Transverse colon (tissue), 4 donors: ENCODE measurements around the gene SUN2. TPM values are rescaled to one million over a fixed set of nuclear protein-coding genes. Genes with fewer than 3 reads are reported as not detected.

Experiments used
- DNase-seq: peaks from one replicate; pipeline ENCODE4 v3.0.0-alpha.2; 2019
- H3K27ac ChIP-seq, 4 donors: fragments of 200-600 bp; sonication (generic); 2 replicates each; pipeline ENCODE4 v1.5.1; 2016 to 2018; ENCODE audit warnings: inconsistent platforms in 4 of 4
- H3K27me3 ChIP-seq: fragments of 200-600 bp; sonication (generic); 2 replicates; pipeline ENCODE4 v1.5.1; 2017; ENCODE audit warnings: inconsistent platforms
- H3K36me3 ChIP-seq, 4 donors: fragments of 200-600 bp; sonication (generic); 2 replicates each; pipeline ENCODE4 v1.5.1; 2017 to 2019; ENCODE audit warnings: inconsistent platforms in 4 of 4
- H3K4me1 ChIP-seq, 4 donors: fragments of 200-600 bp; sonication (generic); 2 replicates each; pipeline ENCODE4 v1.5.1; 2017 to 2020; ENCODE audit warnings: inconsistent platforms in 4 of 4
- H3K4me3 ChIP-seq, 4 donors: fragments of 200-600 bp; sonication (generic); 1 replicate in 1 of 4; 2 replicates in 3 of 4; pipeline versions ENCODE4 v1.5.1 to v1.6.1; 2017 to 2019; ENCODE audit warnings: inconsistent platforms in 4 of 4
- H3K9me3 ChIP-seq, 2 donors: fragments of 200-600 bp; sonication (generic); 2 replicates each; pipeline ENCODE4 v1.5.1; 2017 to 2019; ENCODE audit warnings: inconsistent platforms in 2 of 2
- EP300 ChIP-seq: sonication (generic); formaldehyde crosslinking; IDR thresholded peaks from one replicate; pipeline ENCODE4 v1.6.1; 2017; ENCODE audit warnings: antibody characterized with exemption, low read depth
- POLR2A ChIP-seq: fragments of 450-650 bp; IDR thresholded peaks from one replicate; pipeline ENCODE4 v1.6.1; 2016; ENCODE audit warnings: antibody characterized with exemption, mild to moderate bottlenecking, moderate library complexity
- POLR2AphosphoS5 ChIP-seq, 3 donors: sonication (generic); formaldehyde crosslinking; IDR thresholded peaks; one replicate each; pipeline ENCODE4 v1.6.1; 2016; ENCODE audit warnings: antibody characterized with exemption in 3 of 3
- WGBS, 2 donors: methylation state at CpG; one replicate each; pipeline ENCODE4 v1.1.5; 2018; ENCODE audit warnings: low coverage in 1 of 2; 5-methylcytosine and 5-hydroxymethylcytosine counted together
- in situ Hi-C, 4 donors: fragments of 200-750 bp; cut with MboI; loops; one replicate each; pipeline versions ENCODE4 v1.15.0 to v1.15.1; 2017; ENCODE audit warnings: low sequenced_read_pairs in 3 of 4, low pct_ligation_motif_present in 1 of 4, low pct_unique_long_range_greater_than_20kb in 1 of 4
- intact Hi-C: fragments of 100-400 bp; cut with DNase I; formaldehyde crosslinking; loops from one replicate; pipeline ENCODE4 v1.15.1; 2023; ENCODE audit warnings: low total_unique reads
- total RNA-seq, 4 donors: library from RNA; depleted of rRNA; stranded (reverse); fragments of >200 nt; gene quantifications; one replicate each; pipeline ENCODE4 v1.1.0, GENCODE V29; 2016
- TF ChIP-seq, protein P1 (sequence below), 5 experiments: fragments of 200-600 bp in 3 of 5; fragments of 450-650 bp in 2 of 5; sonication (generic) in 3 of 5; IDR thresholded peaks; 1 replicate in 2 of 5; 2 replicates in 3 of 5; pipeline ENCODE4 v1.5.1; 2016 to 2017; ENCODE audit warnings: antibody characterized with exemption in 5 of 5, inconsistent platforms in 3 of 5, mild to moderate bottlenecking in 2 of 5, moderate library complexity in 1 of 5

SUN2 gene
- total RNA-seq, 4 donors from 2014 or later = 168 to 523 (median 216) TPM

DNA sequence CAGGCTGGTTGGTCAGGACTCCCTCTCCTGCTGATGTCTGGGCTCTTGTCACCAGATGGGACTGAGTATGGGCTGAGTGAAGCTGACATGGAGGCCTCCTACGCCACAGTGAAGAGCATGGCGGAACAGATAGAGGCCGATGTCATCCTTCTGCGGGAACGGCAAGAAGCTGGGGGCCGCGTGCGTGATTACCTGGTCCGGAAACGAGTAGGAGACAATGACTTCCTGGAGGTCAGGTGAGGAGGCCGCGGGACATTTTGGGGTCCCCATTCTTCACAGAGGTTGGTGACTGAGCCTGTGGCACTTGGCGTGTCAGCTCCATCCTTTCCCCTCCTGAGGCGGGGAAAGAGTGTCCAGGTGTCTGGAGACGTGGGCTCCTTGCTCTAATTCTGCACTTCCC is 39.9 kb downstream of the SUN2 start:
- Histone ChIP-seq H3K27me3 (no peaks in the 10 kb centered on the region), H3K4me1 (peaks cover 0 to 22% (median 7%) of the 10 kb centered on the region in 4 donors), H3K27ac (no peak overlapping the region), H3K4me3 (no peak overlapping the region), H3K36me3 (peaks cover 0 to 20% (median 7%) of the 10 kb centered on the region in 4 donors), H3K9me3 (no peaks in the 10 kb centered on the region)
- TF ChIP-seq POLR2AphosphoS5 (IDR thresholded peaks at IDR 0.05) (no peak), EP300 (no peak)
- WGBS, 2 donors = 93% methylated on average over 15 of the region's 15 CpGs; no CpG with 5 or more reads in 1 of the 2 donors
- intact Hi-C loops = no loop called here
- in situ Hi-C loops = no loop called here
- DNase-seq = no peak

DNA sequence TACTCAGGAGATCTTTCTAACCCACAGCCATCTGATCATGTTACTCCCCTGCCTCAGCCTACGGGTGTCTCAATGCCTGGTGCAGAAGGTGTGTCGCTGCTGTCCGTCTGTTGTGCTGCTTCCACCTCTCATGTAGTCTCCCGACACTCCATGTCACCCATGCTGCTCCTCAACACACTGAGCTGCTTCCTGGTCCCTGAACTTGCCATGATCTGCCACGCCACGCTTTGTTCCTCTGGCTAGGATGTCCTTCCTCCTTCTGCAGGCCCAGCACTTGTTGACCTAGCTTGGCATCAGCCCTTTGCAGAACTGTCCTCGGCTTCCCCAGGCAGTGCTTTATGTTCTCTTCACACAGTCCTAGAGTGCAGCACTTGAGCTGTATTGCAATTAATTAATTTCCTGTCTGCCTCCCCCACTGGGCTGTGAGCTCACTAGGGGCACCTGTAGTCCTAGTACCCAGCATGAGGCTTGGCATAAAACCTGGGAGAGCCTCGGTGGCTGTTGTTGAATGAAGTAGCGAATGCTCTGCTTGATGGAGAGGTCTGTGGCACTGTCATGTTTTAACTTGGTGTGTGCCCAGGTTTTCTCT is 40.5 kb downstream of the SUN2 start:
- H3K4me3 ChIP-seq = no peak overlapping the region
- intact Hi-C loops (no loop called here), in situ Hi-C loops (no loop called here)
- TF ChIP-seq, protein P1, sequence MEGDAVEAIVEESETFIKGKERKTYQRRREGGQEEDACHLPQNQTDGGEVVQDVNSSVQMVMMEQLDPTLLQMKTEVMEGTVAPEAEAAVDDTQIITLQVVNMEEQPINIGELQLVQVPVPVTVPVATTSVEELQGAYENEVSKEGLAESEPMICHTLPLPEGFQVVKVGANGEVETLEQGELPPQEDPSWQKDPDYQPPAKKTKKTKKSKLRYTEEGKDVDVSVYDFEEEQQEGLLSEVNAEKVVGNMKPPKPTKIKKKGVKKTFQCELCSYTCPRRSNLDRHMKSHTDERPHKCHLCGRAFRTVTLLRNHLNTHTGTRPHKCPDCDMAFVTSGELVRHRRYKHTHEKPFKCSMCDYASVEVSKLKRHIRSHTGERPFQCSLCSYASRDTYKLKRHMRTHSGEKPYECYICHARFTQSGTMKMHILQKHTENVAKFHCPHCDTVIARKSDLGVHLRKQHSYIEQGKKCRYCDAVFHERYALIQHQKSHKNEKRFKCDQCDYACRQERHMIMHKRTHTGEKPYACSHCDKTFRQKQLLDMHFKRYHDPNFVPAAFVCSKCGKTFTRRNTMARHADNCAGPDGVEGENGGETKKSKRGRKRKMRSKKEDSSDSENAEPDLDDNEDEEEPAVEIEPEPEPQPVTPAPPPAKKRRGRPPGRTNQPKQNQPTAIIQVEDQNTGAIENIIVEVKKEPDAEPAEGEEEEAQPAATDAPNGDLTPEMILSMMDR (IDR thresholded peaks at IDR 0.05) = no peak
- TF ChIP-seq EP300 = no peak
- no peak for TF ChIP-seq POLR2AphosphoS5 (IDR thresholded peaks at IDR 0.05)
- TF ChIP-seq POLR2A = no peak
- 92 to 100% methylated on average over 1 to 9 of the region's 9 CpGs for WGBS, 2 donors
- H3K9me3 ChIP-seq = no peaks in the 10 kb centered on the region
- H3K4me1 ChIP-seq = peaks cover 0 to 22% (median 7%) of the 10 kb centered on the region in 4 donors
- H3K27ac ChIP-seq = no peak overlapping the region
- H3K27me3 ChIP-seq = no peaks in the 10 kb centered on the region
- peaks cover 0 to 20% (median 7%) of the 10 kb centered on the region in 4 donors for H3K36me3 ChIP-seq
- no peak for DNase-seq

DNA sequence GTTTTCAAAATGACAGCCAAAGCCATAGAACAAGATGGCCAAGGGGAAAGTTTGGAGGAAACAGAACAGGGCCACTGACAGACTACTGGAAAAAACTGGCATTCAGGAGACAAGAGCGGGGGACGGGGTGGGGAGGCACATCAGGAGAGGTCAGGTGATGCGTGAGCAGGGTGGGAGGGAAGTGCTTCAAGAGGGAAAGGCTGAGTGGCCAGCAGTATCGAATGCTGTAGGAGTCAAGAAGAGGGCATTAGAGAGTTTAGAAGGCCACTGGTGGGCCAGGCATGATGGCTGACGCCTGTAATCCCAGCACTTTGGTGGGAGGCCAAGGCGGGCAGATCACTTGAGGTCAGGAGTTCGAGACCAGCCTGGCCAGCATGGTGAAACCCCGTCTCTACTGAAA is 41.9 kb downstream of the SUN2 start:
- no peak for TF ChIP-seq POLR2A
- no peak for TF ChIP-seq EP300
- TF ChIP-seq POLR2AphosphoS5 (IDR thresholded peaks at IDR 0.05) = no peak
- TF ChIP-seq, protein P1 (IDR thresholded peaks at IDR 0.05) = no peak
- Histone ChIP-seq H3K4me3 (no peak overlapping the region), H3K4me1 (peaks cover 0 to 28% (median 7%) of the 10 kb centered on the region in 4 donors), H3K27ac (no peak overlapping the region), H3K27me3 (no peaks in the 10 kb centered on the region), H3K36me3 (peaks cover 0 to 17% (median 7%) of the 10 kb centered on the region in 4 donors), H3K9me3 (no peaks in the 10 kb centered on the region)
- in situ Hi-C loops (no loop called here), intact Hi-C loops (no loop called here)
- DNase-seq = no peak
- WGBS, 2 donors = 77 to 89% methylated on average over 8 of the region's 8 CpGs

DNA sequence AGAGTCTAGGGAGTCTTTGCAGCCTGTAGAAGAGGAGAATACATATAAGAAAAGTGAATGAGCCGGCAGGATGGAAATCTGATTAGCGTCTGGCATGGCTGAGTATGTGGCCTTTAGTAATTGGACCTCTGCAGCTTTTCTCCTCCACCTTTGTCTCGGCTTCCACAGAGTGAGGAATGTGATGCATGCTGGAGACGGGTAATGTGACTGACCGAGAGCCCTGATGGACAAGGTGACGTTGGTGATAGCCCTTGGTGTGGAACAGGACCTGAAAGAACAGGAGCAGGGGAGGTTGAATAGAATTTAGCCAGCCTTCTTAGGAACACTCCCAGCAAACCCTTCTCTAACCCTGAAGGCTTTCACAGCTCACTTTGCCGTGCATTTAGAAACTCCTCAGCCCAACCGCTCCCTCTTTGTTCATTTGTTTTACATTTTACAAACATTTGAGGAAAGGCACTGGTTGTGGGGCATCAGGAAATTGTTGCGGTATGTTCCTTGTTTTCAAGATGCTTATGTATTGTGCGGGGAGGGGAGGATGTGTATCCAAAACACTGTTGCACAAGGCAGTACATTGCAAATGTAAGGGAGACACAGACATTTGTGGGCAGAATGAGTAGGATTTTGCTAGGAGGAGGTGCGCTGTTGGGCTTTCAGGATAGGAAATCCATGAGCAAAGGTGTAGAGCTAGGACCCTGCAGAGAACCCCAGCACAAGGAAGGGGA is 43.2 kb downstream of the SUN2 start:
- no peak for DNase-seq
- H3K4me3 ChIP-seq = no peak overlapping the region
- peaks cover 11 to 29% (median 11%) of the 10 kb centered on the region in 4 donors for H3K4me1 ChIP-seq
- H3K27ac ChIP-seq = no peak overlapping the region
- no peaks in the 10 kb centered on the region for H3K9me3 ChIP-seq
- no peaks in the 10 kb centered on the region for H3K27me3 ChIP-seq
- in situ Hi-C loops (no loop called here), intact Hi-C loops (no loop called here)
- TF ChIP-seq POLR2AphosphoS5 (IDR thresholded peaks at IDR 0.05) (no peak), POLR2A (no peak), EP300 (no peak)
- TF ChIP-seq, protein P1 (IDR thresholded peaks at IDR 0.05) = no peak
- H3K36me3 ChIP-seq = peaks cover 0 to 16% (median 7%) of the 10 kb centered on the region in 4 donors
- 84 to 90% methylated on average over 8 to 11 of the region's 11 CpGs for WGBS, 2 donors
